ENCODE data around the gene KRIT1. TPM values are rescaled to one million over a fixed set of nuclear protein-coding genes. Genes with fewer than 3 reads are reported as not detected.

The KRIT1 gene
- total RNA-seq, 4 donors from 2014 or later, result 50.8 to 86.7 (median 60.9) TPM

DNA sequence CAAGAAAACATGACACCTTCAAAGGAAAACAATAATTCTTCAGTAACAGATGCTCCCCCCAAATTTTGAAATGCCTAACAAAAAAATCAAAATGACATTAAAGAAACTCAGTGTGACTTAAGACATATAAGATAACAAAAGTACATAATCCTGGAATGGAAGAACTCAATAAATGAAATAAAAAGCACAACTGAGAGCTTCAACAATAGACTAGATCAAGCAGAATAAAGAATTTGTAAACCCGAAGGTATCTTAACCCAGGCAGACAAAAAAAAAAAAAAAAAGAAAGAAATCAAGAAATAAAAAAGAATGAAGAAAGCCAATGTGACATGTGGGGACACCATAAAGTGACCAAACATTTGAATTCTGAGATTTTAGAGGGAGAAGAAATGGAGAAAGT lies 39.0 kb downstream of the KRIT1 start:
- no peak for TF ChIP-seq CTCF (IDR thresholded peaks at IDR 0.05; ENCODE audit: low read depth)

GRCh38 chr7:92205987-92206386 lies 39.7 kb downstream of the KRIT1 start:
- no peak for TF ChIP-seq CTCF (IDR thresholded peaks at IDR 0.05; ENCODE audit: low read depth)

DNA sequence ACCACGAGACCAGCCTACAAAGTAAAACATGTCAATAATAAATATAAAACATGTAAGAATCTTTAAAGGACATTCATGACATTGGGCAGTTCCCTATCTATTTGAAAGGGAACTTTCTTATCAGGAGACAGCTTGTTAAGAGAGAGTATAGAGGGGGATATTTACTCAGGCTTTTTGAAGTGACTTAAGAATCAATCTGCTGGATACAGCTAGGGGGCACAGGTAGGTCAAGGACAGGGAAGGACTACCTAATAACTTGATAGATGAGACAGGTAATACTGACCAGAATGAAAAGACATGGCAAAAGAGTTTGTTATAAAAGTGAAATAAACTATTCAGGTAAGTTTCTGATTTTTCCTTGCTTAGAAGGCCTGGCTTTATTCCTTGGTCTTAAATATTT lies 44.9 kb downstream of the KRIT1 start:
- no peak for TF ChIP-seq CTCF (IDR thresholded peaks at IDR 0.05; ENCODE audit: low read depth)

DNA sequence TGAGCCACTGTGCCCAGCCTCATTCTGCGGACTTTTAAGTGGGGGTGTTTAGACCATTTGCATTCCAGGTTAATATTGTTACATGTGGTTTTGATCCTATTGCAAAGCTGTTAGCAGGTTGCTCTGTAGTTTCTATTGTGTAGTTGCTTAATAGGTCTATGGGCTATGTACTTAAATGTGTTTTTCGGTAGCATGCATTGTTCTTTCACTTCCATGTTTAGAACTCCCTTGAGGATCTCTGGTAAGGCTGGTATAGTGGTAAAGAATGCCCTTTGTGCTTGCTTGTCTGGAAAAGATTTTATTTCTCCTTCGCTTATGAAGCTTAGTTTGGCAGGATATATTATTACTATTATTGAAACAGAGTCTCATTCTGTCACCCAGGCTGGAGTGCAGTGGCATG lies 53.4 kb downstream of the KRIT1 start:
- no peak for TF ChIP-seq CTCF (IDR thresholded peaks at IDR 0.05; ENCODE audit: low read depth)

- TF ChIP-seq CTCF (IDR thresholded peaks at IDR 0.05; ENCODE audit: low read depth), result no peak
Measured at GRCh38 chr7:92178928-92179924, 66.5 kb downstream of the KRIT1 start, which contains the start of gene LRRD1. TSS of gene LRRD1 (minus strand) at chr7:92179142. CDS start at chr7:92165202, 13,940 bp downstream.

- no peak for TF ChIP-seq CTCF (IDR thresholded peaks at IDR 0.05; ENCODE audit: low read depth)
Measured at GRCh38 chr7:92177362-92177761, 68.4 kb downstream of the KRIT1 start.

GRCh38 chr7:92161271-92161670 lies 84.4 kb downstream of the KRIT1 start:
- TF ChIP-seq CTCF (IDR thresholded peaks at IDR 0.05; ENCODE audit: low read depth), result no peak

Data from subcutaneous adipose tissue (tissue), 4 donors.